Nephron progenitor cell (in vitro differentiated cells): ENCODE data around the gene KCTD11.

ENCODE experiments used
- DNase-seq: peaks from one replicate; pipeline ENCODE4 v3.0.0; 2021
- H3K27ac Mint-ChIP-seq: 2 replicates; pipeline ENCODE4 v1.8.0; 2021; ENCODE audit warnings: mild to moderate bottlenecking, moderate library complexity, mixed read lengths
- H3K27me3 Mint-ChIP-seq: 2 replicates; pipeline ENCODE4 v1.8.0; 2021; ENCODE audit warnings: mild to moderate bottlenecking, low read depth, mixed read lengths; ENCODE audit not compliant: poor library complexity
- H3K36me3 Mint-ChIP-seq: 2 replicates; pipeline ENCODE4 v1.8.0; 2021; ENCODE audit warnings: low read depth, mixed read lengths
- H3K4me1 Mint-ChIP-seq: 2 replicates; pipeline ENCODE4 v1.8.0; 2021; ENCODE audit warnings: mixed read lengths
- H3K4me3 Mint-ChIP-seq: 2 replicates; pipeline ENCODE4 v1.8.0; 2021; ENCODE audit warnings: mild to moderate bottlenecking, moderate library complexity, mixed read lengths
- H3K9me3 Mint-ChIP-seq: 2 replicates; pipeline ENCODE4 v1.8.0; 2021; ENCODE audit warnings: mild to moderate bottlenecking, moderate library complexity, mixed read lengths
- TF ChIP-seq, protein P1 (sequence below): fragments of 200-600 bp; sonication (generic); IDR thresholded peaks from 2 replicates; pipeline ENCODE4 v1.5.0; 2021; ENCODE audit warnings: antibody characterized with exemption

The KCTD11 gene

DNA sequence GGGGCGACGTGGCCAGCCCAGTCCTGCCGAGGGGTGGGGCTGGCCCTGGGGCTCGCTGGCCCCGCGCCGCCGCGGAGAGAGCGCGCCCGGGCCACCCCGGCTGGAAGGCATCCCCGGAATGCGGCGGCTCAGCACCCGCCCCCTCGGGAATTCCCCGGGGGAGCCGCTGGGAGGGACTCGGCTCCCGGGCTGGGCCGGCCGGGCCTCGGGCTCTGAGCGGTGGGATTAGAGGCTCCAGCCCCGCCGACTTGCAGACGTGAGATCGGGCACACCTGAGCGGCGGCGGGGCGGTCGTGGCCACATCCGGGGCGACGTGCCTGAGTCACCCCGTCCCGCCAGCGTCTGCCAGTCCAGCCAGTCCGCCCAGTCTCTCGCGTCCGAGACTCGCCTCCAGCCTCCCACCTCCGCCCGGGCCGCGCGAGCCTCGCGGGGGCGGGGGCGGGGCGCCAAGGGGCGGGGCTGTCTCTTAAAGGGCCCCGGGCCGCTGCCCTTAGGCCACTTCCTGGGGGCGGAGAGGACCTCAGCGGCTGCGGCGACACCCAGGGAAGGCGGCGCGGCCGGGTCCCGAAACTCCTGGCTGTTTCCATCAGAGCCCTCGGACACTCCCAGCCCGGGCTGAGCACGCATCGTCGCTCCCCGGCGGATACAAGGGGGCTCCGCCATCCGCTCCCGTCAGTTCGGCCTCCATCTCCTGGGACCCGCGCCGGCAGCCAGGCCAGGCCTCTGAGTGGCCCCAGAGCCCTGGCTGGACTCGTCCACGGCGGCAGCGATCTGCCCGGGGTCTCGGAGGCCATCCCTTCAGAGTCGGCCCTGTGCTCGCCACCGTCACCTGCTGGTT lies at the start of gene KCTD11:
TSS of gene KCTD11 (plus strand) at position 498 of the 838 bp plus-strand sequence.
- TF ChIP-seq, protein P1, sequence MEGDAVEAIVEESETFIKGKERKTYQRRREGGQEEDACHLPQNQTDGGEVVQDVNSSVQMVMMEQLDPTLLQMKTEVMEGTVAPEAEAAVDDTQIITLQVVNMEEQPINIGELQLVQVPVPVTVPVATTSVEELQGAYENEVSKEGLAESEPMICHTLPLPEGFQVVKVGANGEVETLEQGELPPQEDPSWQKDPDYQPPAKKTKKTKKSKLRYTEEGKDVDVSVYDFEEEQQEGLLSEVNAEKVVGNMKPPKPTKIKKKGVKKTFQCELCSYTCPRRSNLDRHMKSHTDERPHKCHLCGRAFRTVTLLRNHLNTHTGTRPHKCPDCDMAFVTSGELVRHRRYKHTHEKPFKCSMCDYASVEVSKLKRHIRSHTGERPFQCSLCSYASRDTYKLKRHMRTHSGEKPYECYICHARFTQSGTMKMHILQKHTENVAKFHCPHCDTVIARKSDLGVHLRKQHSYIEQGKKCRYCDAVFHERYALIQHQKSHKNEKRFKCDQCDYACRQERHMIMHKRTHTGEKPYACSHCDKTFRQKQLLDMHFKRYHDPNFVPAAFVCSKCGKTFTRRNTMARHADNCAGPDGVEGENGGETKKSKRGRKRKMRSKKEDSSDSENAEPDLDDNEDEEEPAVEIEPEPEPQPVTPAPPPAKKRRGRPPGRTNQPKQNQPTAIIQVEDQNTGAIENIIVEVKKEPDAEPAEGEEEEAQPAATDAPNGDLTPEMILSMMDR = no peak
- H3K27me3 Mint-ChIP-seq = peaks cover 7% of the 10 kb centered on the region
- H3K36me3 Mint-ChIP-seq = no peaks in the 10 kb centered on the region
- no peaks in the 10 kb centered on the region for H3K9me3 Mint-ChIP-seq
- peak within 1 kb of the TSS; percentile 89 for H3K4me3 Mint-ChIP-seq
- peak; percentile 90 for DNase-seq
- peak within 1 kb of the TSS; percentile 78 for H3K27ac Mint-ChIP-seq
- peaks cover 61% of the 10 kb centered on the region for H3K4me1 Mint-ChIP-seq

DNA sequence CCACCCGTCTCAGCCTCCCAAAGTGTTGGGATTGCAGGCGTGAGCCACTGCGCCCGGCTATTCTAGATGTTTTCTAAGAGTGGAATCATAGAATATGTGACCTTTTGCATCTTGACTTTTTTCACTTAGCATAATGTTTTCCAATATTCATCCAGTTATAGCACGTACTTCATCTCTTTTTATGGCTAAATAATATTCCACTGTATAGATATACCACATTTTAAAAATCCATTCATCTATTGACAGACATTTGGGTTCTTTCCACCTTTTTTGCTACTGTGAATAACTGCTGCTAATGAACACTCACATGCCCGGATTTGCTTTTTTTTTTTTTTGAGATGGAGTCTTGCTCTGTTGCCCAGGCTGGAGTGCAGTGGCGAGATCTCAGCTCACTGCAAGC lies 47.8 kb upstream of the KCTD11 start:
- H3K4me1 Mint-ChIP-seq = peaks cover 13% of the 10 kb centered on the region
- H3K36me3 Mint-ChIP-seq = peaks cover 2% of the 10 kb centered on the region
- peak overlapping the region; percentile 17 for H3K4me3 Mint-ChIP-seq
- H3K27ac Mint-ChIP-seq = no peak overlapping the region
- peaks cover 29% of the 10 kb centered on the region for H3K27me3 Mint-ChIP-seq
- TF ChIP-seq, protein P1 = no peak
- no peak for DNase-seq
- H3K9me3 Mint-ChIP-seq = peaks cover 4% of the 10 kb centered on the region

DNA sequence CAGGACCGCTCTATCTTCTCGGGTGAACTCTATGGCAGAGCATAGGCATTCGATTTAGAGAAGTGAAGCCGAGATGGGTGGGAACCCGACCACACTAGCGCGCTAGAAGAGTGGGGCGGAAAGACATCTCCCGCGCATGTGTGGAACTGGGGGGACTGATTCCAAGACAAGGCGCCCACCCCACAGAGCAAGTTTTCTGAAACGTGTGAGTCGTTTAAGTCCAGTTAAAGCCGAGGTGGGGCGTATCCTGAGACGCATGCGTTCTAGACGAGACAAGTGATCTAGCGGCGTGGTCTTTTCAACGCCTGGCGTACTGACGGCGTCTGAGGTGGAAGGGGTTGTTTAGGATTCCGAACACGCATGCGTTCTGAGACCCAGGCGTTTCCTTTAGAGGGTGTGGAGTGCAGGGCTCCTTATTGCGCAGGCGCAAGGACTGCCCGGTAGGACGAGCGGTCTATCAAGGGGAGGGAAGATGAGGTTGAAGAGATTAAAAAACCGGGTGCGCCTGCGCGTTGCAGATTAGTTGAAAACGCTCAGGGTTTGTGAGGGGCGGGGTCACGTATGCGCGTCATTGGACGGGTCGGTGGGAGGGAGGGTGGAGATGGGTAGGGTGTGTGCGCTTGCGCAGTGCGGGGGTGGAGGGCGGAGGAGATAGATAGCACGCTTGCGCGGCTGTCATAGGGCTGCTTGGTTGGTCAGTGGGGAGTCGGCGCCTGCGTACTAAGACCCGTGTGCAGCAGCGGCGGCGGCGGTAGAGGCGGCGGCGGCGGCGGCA lies 44.9 kb upstream of the KCTD11 start, which contains the start of gene EIF5A:
TSS of gene EIF5A (plus strand) at position 718 of the 775 bp plus-strand sequence. CDS start 2,008 bp downstream, outside the sequence.
- peaks cover 4% of the 10 kb centered on the region for H3K9me3 Mint-ChIP-seq
- peak; percentile 100 for DNase-seq
- H3K27me3 Mint-ChIP-seq = peaks cover 9% of the 10 kb centered on the region
- H3K4me3 Mint-ChIP-seq = peak within 1 kb of the TSS; percentile 94
- H3K27ac Mint-ChIP-seq = peak within 1 kb of the TSS; percentile 99
- TF ChIP-seq, protein P1 = no peak
- H3K4me1 Mint-ChIP-seq = peaks cover 34% of the 10 kb centered on the region
- peaks cover 29% of the 10 kb centered on the region for H3K36me3 Mint-ChIP-seq

DNA sequence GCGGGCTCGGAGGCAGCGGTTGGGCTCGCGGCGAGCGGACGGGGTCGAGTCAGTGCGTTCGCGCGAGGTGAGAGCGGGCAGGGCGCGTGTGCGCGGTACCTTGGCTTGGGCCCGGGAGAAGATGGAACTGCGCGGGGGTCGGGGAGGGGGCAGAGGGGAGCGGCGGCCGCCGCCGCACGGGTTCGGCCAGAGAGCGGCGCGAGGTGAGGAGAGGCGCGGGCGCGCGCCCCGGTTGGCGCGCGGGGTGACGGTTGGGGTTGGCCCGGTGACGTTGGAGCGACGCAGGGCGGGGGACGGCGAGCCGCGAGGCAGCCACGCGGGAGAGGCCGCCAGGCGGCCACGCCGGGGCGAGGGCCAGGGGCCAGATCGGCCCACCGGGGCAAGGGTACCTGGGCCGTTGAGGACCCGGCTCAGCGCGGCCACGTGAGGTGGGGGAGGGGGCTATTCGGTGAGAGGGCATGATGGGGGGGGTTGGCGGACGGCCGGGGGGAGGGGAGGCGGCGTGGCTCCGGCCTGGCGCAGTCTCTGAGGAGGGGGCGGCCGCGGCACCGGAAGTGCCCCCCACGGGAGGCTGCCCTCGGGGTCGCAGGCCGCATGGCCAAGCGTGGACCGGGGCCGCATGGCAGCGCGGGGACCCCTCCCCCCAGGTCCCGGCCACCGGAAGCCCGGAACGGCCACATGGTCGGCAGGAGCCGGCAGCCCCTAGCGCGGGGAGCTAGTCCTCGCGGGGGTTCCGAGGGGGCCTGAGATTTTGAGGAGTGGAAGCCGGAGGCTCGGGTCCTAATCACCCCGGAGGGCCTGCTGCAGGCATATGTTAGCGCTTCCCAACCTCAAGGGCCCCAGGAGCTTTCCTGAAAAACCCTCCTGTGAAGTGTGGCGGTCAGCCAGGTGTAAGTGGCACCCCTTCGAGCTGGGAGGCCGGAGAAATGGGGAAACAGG lies 44.0 kb upstream of the KCTD11 start:
- peak; percentile 47 for DNase-seq
- peaks cover 9% of the 10 kb centered on the region for H3K27me3 Mint-ChIP-seq
- peaks cover 37% of the 10 kb centered on the region for H3K36me3 Mint-ChIP-seq
- peaks cover 40% of the 10 kb centered on the region for H3K4me1 Mint-ChIP-seq
- peak overlapping the region; percentile 94 for H3K4me3 Mint-ChIP-seq
- TF ChIP-seq, protein P1 = no peak
- peak overlapping the region; percentile 98 for H3K27ac Mint-ChIP-seq
- peaks cover 4% of the 10 kb centered on the region for H3K9me3 Mint-ChIP-seq

DNA sequence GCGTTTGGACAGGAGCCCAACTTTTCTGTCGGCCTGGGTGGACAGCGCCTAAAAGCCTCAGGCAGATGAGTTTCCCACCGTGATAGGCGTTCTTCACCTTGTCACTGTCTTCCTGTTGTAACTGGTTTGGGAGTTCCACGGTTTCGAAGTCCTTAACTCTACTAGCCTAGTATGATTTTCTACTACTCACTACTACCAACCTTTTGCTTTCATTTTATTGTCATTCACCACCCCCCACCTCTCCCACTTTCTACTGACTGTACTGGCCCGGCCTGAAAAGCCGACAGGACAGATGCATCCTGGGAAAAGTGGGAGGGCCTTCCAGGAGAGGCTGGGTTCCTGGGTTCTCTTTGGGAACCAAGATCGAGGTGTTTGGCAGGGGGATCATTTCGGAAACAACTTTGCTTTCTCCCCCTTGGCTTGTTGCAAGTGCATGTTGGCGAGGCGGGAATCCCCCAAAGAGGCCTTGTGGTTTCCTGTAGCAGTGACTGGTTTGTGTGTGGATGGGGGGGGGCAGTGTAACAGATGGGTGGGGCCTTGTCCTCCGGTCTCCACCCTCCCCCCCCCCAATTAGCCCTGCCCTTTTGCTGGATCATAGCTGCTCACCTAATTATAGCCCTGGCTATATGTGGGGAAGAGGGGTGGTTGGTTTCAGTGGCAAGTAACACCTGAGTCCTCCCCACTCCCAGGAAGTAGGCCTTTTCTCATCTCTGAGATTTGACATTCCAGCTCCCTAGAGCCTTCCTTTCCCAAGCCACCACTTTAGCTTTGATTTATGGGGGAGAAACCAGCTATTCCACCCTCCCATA lies 43.1 kb upstream of the KCTD11 start:
- Mint-ChIP-seq H3K36me3 (peaks cover 40% of the 10 kb centered on the region), H3K4me3 (peak overlapping the region; percentile 94), H3K27ac (peak overlapping the region; percentile 98), H3K27me3 (peaks cover 4% of the 10 kb centered on the region), H3K4me1 (peaks cover 49% of the 10 kb centered on the region), H3K9me3 (peaks cover 4% of the 10 kb centered on the region)
- DNase-seq = peak; percentile 66
- TF ChIP-seq, protein P1 = no peak
